Neural cell (in vitro differentiated cells): ENCODE data around the gene STARD13. TPM values are rescaled to one million over a fixed set of nuclear protein-coding genes. Genes with fewer than 3 reads are reported as not detected.

ENCODE experiments used
- H2AFZ ChIP-seq: fragments of 200-600, 300-800 bp; sonication (generic), shearing (Covaris generic); 2 replicates; pipeline ENCODE4 v1.6.0; 2014; ENCODE audit warnings: low read depth, mild to moderate bottlenecking, antibody characterized with exemption, low read length, moderate library complexity
- H3F3A ChIP-seq: fragments of 200-600 bp; shearing (Covaris generic); 2 replicates; pipeline ENCODE4 v1.6.1; 2016; ENCODE audit warnings: mild to moderate bottlenecking, moderate library complexity, mixed read lengths, antibody characterized with exemption, low read length; ENCODE audit not compliant: insufficient read depth, poor library complexity, severe bottlenecking
- H3K27ac ChIP-seq: fragments of 200-600, 300-800 bp; sonication (generic), shearing (Covaris generic); 2 replicates; pipeline ENCODE4 v1.5.1; 2014; ENCODE audit warnings: mild to moderate bottlenecking, low read length, moderate library complexity
- H3K27me3 ChIP-seq: fragments of 300-800, 200-600 bp; sonication (generic), shearing (Covaris generic); 2 replicates; pipeline ENCODE4 v1.6.0; 2014; ENCODE audit warnings: mild to moderate bottlenecking, low read depth, low read length, moderate library complexity; ENCODE audit not compliant: insufficient read depth
- H3K36me3 ChIP-seq: fragments of 300-800, 200-600 bp; sonication (generic), shearing (Covaris generic); 2 replicates; pipeline ENCODE4 v1.5.1; 2014; ENCODE audit warnings: mild to moderate bottlenecking, antibody characterized with exemption, low read length, moderate library complexity; ENCODE audit not compliant: insufficient read depth
- H3K4me2 ChIP-seq: fragments of 300-800, 200-600 bp; sonication (generic), shearing (Covaris generic); 2 replicates; pipeline ENCODE4 v1.6.0; 2014; ENCODE audit warnings: mild to moderate bottlenecking, low read length
- H3K4me3 ChIP-seq: fragments of 300-800, 200-600 bp; sonication (generic), shearing (Covaris generic); 2 replicates; pipeline ENCODE4 v1.5.1; 2014; ENCODE audit warnings: mild to moderate bottlenecking, low read length, moderate library complexity
- H3K79me2 ChIP-seq: fragments of 200-600 bp; shearing (Covaris generic); replicated peaks from 2 replicates; pipeline ENCODE4 v1.6.0; 2014; ENCODE audit warnings: mild to moderate bottlenecking, low read length, moderate library complexity; ENCODE audit not compliant: insufficient read depth
- H3K9ac ChIP-seq: fragments of 300-800, 200-600 bp; sonication (generic), shearing (Covaris generic); 2 replicates; pipeline ENCODE4 v1.6.1; 2016; ENCODE audit warnings: mild to moderate bottlenecking, low read length, mixed read lengths
- H3K9me2 ChIP-seq: fragments of 200-600 bp; shearing (Covaris generic); 2 replicates; pipeline ENCODE4 v1.6.1; 2016; ENCODE audit warnings: mild to moderate bottlenecking, low read length, mixed read lengths; ENCODE audit not compliant: insufficient read depth
- H3K9me3 ChIP-seq: fragments of 200-600, 300-800 bp; sonication (generic), shearing (Covaris generic); 2 replicates; pipeline ENCODE4 v1.6.1; 2016; ENCODE audit warnings: mild to moderate bottlenecking, mixed run types, low read length, moderate library complexity, mixed read lengths
- H4K20me1 ChIP-seq: fragments of 200-600 bp; shearing (Covaris generic); 2 replicates; pipeline ENCODE4 v1.6.1; 2016; ENCODE audit warnings: mild to moderate bottlenecking, mixed run types; ENCODE audit not compliant: insufficient read depth
- EP300 ChIP-seq: fragments of 450-650 bp; conservative IDR thresholded peaks from 2 replicates; pipeline ENCODE4 v1.6.1; 2014; ENCODE audit warnings: antibody characterized with exemption, mild to moderate bottlenecking, moderate library complexity; ENCODE audit not compliant: poor library complexity, severe bottlenecking
- EZH2 ChIP-seq: fragments of 200-600, 300-800 bp; shearing (Covaris generic), sonication (generic); IDR thresholded peaks from 2 replicates; pipeline ENCODE4 v1.6.1; 2014; ENCODE audit warnings: antibody characterized with exemption, low read length, borderline replicate concordance, mild to moderate bottlenecking; ENCODE audit not compliant: insufficient read depth, poor library complexity, severe bottlenecking
- MXI1 ChIP-seq: fragments of 450-650 bp; conservative IDR thresholded peaks from 2 replicates; pipeline ENCODE4 v1.6.1; 2014; ENCODE audit warnings: antibody characterized with exemption, mild to moderate bottlenecking; ENCODE audit not compliant: poor library complexity, severe bottlenecking
- POLR2AphosphoS5 ChIP-seq: IDR thresholded peaks from 2 replicates; pipeline ENCODE4 v1.6.1; 2012
- RAD21 ChIP-seq: fragments of 450-650 bp; conservative IDR thresholded peaks from 2 replicates; pipeline ENCODE4 v1.6.1; 2014; ENCODE audit warnings: antibody characterized with exemption, mild to moderate bottlenecking, moderate library complexity
- REST ChIP-seq: IDR thresholded peaks from 2 replicates; pipeline ENCODE4 v1.6.1; 2012; ENCODE audit warnings: borderline replicate concordance
- SMC3 ChIP-seq: fragments of 450-650 bp; conservative IDR thresholded peaks from 2 replicates; pipeline ENCODE4 v1.6.1; 2014; ENCODE audit warnings: antibody characterized with exemption, mild to moderate bottlenecking, moderate library complexity; ENCODE audit not compliant: poor library complexity
- TAF1 ChIP-seq: IDR thresholded peaks from 2 replicates; pipeline ENCODE4 v1.6.1; 2012; ENCODE audit warnings: low read depth
- polyA plus RNA-seq: library from polyadenylated mRNA; depleted of rRNA; stranded (reverse); fragments of >200 nt; gene quantifications from 2 replicates; pipeline ENCODE4 v1.2.3, GENCODE V29; 2014
- TF ChIP-seq, protein P1 (sequence below): fragments of 450-650 bp; IDR thresholded peaks from 2 replicates; pipeline ENCODE4 v1.5.1; 2014; ENCODE audit warnings: antibody characterized with exemption, mild to moderate bottlenecking, moderate library complexity; ENCODE audit not compliant: poor library complexity, severe bottlenecking

The STARD13 gene
- polyA plus RNA-seq, 1 donor from 2014 or later: 0.05 TPM

- Histone ChIP-seq H2AFZ (no peak overlapping the region), H3K9me3 (no peaks in the 10 kb centered on the region)
- TF ChIP-seq SMC3: no peak
- TF ChIP-seq MXI1: no peak
- no peak for TF ChIP-seq EZH2
- no peak for TF ChIP-seq TAF1
- TF ChIP-seq, protein P1, sequence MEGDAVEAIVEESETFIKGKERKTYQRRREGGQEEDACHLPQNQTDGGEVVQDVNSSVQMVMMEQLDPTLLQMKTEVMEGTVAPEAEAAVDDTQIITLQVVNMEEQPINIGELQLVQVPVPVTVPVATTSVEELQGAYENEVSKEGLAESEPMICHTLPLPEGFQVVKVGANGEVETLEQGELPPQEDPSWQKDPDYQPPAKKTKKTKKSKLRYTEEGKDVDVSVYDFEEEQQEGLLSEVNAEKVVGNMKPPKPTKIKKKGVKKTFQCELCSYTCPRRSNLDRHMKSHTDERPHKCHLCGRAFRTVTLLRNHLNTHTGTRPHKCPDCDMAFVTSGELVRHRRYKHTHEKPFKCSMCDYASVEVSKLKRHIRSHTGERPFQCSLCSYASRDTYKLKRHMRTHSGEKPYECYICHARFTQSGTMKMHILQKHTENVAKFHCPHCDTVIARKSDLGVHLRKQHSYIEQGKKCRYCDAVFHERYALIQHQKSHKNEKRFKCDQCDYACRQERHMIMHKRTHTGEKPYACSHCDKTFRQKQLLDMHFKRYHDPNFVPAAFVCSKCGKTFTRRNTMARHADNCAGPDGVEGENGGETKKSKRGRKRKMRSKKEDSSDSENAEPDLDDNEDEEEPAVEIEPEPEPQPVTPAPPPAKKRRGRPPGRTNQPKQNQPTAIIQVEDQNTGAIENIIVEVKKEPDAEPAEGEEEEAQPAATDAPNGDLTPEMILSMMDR: no peak
- no peak for TF ChIP-seq EP300
- TF ChIP-seq POLR2AphosphoS5: no peak
- TF ChIP-seq RAD21: no peak
- TF ChIP-seq REST: no peak
Observed at GRCh38 chr13:33066329-33066728, 219.2 kb downstream of the STARD13 start.

GRCh38 chr13:33060815-33061214, 224.7 kb downstream of the STARD13 start:
- H3K79me2 ChIP-seq: no peaks in the 10 kb centered on the region

More at GRCh38 chr13:33066329-33066728, 219.2 kb downstream of the STARD13 start:
- Histone ChIP-seq H3K79me2 (no peaks in the 10 kb centered on the region), H3K9me2 (no peaks in the 10 kb centered on the region), H3K27ac (no peak overlapping the region), H3K4me2 (no peak overlapping the region), H3K9ac (no peak overlapping the region), H3F3A (no peaks in the 10 kb centered on the region), H3K27me3 (no peaks in the 10 kb centered on the region), H3K4me3 (no peak overlapping the region), H4K20me1 (no peaks in the 10 kb centered on the region), H3K36me3 (no peaks in the 10 kb centered on the region)

More at GRCh38 chr13:33060815-33061214, 224.7 kb downstream of the STARD13 start:
- Histone ChIP-seq H3K9me3 (no peaks in the 10 kb centered on the region), H3K27ac (no peak overlapping the region), H3K4me3 (no peak overlapping the region), H3K9ac (no peak overlapping the region), H3K27me3 (no peaks in the 10 kb centered on the region), H3K36me3 (no peaks in the 10 kb centered on the region), H3F3A (no peaks in the 10 kb centered on the region), H3K9me2 (no peaks in the 10 kb centered on the region), H2AFZ (no peak overlapping the region), H4K20me1 (no peaks in the 10 kb centered on the region), H3K4me2 (no peak overlapping the region)
- TF ChIP-seq REST (no peak), MXI1 (no peak), TAF1 (no peak), RAD21 (no peak), POLR2AphosphoS5 (no peak), EZH2 (no peak), EP300 (no peak), SMC3 (no peak)
- TF ChIP-seq, protein P1: no peak
